NCI-H748 treated with DMSO at 0.1 percent for 48 hours (cell line): ENCODE results near the gene GUCY1A2.

Source experiments
- DNase-seq: peaks from one replicate; lab custom pipeline; 2025; lab: John Stamatoyannopoulos, UW

Gene GUCY1A2

GRCh38 chr11:106733635-106734034 lies 284.6 kb downstream of the GUCY1A2 start:
- DNase-seq: no peak

- DNase-seq: no peak
These were observed 289.4 kb downstream of the GUCY1A2 start for GRCh38 chr11:106728859-106729258.

- DNase-seq: no peak
These were observed 289.9 kb downstream of the GUCY1A2 start for GRCh38 chr11:106728379-106728778.

- DNase-seq: no peak
These were observed 291.0 kb downstream of the GUCY1A2 start for GRCh38 chr11:106727256-106727655.

- DNase-seq: peak; percentile 11
These were observed 293.9 kb downstream of the GUCY1A2 start for GRCh38 chr11:106724293-106724892.

- DNase-seq: no peak
These were observed 295.2 kb downstream of the GUCY1A2 start for GRCh38 chr11:106723071-106723470.

- no peak for DNase-seq
These were observed 301.1 kb downstream of the GUCY1A2 start for GRCh38 chr11:106717222-106717621.

DNA sequence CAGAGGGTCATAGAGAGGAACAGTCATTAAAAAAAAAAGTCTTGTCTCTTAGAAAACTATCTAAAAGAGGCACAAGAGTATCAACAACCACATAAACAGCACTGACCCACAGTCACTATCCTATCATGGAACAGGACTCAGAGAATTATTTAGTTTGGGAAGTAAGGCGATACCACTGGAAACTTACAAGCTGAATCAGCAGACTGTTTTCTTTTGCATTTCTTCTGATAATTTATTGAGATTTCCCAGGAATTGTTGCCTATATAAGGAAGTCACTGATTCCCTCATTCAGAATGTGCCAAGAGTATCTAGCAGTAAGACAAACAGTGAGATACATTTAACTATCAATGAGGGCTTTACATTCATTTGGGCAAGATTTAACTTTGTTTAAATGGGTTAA lies 304.1 kb downstream of the GUCY1A2 start:
- DNase-seq: no peak

DNA sequence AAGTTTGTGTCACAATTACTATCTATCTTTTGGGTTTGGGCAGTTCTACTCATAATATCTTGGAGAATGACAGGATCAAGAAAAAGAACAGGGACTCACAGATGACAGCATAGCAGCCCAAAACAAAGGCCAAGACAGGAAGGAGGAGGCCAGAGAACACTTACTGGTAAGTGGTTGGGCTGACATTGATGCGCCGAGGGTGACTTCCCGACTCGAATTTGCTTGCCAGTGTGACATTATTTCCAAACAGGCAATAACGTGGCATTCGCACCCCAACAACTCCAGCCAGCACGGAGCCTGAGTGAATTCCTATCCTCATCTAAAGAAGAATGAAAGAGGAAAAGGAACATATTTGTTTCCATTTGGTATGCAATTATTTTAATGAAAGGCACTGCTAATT lies 309.9 kb downstream of the GUCY1A2 start:
- no peak for DNase-seq

GRCh38 chr11:106706355-106706754 lies 311.9 kb downstream of the GUCY1A2 start:
- no peak for DNase-seq

DNA sequence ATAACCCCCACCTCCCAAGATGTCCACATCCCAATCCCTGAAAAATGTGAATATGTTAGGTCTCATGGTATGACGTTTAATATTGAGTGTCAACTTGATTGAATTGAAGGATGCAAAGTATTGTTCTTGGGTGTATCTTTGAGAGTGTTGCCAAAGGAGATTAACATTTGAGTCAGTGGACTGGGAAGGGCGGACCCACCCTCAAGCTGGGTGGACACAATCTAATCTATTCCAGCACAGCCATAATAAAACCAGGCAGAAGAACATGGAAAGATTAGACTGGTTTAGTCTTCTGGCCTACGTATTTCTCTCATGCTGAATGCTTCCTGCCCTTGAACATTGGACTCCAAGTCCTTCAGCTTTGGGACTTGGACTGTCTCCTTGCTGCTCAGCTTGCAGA lies 315.5 kb downstream of the GUCY1A2 start:
- no peak for DNase-seq

DNA sequence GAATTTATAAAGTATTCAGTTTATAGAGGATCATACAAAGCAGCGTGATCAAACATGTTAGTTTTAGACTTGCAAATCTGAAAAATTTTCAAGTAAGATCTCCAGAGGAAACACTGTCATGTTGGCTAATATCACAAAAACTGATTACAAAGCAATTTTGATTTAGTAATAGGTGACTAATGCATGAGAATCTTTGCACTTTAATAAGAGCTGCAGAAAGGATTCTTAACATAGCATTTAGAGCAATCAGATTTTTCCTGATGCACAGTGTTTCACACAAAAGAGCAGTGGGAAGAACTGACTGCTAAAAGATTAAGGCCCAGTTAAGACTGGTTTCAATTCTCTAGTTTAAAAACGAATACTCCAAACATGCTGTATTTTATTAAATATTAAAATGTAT lies 321.2 kb downstream of the GUCY1A2 start:
- DNase-seq: no peak

DNA sequence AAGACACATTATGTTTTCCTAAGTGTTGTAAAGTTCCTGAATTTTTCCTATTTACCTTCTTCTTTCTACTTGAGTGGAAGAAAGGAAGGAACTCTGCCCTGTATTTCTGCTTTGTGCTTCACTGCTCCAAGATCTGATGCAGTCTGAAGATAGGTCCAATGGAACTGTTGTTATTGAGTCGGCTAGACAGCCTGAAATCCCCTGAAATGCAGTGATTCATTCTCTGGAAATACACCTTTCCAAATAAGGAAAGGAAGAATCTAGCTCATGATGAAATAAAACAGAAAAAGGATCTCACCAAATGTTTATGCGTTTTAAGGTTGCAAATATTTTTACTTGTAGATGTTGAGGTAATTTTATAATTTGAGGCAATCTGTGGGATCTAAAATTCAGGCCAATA lies 322.8 kb downstream of the GUCY1A2 start:
- no peak for DNase-seq

GRCh38 chr11:106694501-106694900 lies 323.8 kb downstream of the GUCY1A2 start:
- no peak for DNase-seq

DNA sequence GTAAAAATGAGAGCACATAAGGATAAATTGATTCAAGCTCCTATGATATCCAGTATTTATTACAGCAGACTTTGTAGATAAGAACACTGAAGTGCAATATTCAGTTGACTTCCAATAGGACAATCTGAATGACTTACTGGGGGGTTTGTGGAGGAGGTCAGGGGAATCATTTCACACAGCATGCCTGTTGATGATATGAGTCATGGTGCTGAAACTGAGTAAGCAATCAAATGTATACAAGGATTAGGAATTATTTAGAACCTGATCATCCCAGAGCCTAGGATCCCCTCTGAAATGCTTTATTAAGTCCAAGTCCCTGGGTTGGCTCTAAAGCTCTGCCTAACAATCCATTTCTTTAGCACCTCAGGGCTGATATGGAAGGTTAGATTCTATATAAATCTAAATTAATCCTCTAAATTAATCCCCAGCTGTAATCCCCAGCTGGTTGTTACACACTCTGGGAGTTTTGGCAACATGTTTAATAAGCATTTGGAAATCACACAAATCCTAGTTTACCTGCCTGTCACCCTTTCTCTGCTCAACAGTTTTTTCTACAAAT lies 326.4 kb downstream of the GUCY1A2 start:
- DNase-seq: no peak

- no peak for DNase-seq
These were observed 327.4 kb downstream of the GUCY1A2 start for GRCh38 chr11:106690923-106691322.

GRCh38 chr11:106684944-106685343 lies 333.3 kb downstream of the GUCY1A2 start:
- DNase-seq: no peak

- DNase-seq: no peak
These were observed 334.8 kb downstream of the GUCY1A2 start for GRCh38 chr11:106683435-106683834.

GRCh38 chr11:106681435-106681834 lies 336.8 kb downstream of the GUCY1A2 start:
- no peak for DNase-seq

- no peak for DNase-seq
These were observed 338.7 kb downstream of the GUCY1A2 start for GRCh38 chr11:106679581-106679980.

DNA sequence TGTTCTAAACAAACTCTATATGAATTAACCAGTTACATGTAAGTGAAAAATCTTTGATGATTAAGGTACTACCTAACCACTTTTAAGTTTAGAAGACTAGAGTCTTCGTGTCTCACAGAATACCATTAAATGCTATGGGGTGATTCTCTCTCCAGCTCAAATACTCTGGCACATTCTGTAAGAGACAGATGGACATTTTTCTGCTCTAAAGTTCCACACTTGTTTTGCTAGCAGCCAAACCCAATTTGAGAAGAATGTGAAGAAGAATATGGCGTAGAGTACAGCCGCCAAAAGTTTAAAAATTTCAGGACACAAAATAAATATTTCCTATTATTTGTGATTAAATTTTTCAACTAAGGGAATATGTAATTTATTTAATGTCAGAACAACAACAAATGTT lies 339.1 kb downstream of the GUCY1A2 start:
- no peak for DNase-seq

DNA sequence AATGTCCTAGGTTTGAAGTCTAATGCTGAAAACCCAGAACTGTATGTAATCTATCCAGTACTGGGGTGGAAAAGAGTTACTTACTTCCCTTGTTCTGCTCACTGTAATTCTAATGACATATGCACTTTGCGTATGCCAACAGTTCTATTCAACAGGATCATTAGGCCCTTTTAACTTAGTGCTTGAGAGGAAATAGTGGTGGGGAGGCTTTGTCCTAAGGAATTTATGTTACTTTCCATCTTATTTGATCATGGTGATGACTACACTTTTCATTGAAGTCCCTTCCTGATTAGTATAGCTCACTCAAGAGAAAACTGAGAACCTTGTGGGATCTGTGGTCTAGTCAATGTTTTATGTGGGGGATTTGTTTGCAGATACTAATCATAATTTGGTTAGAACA lies 348.2 kb downstream of the GUCY1A2 start:
- no peak for DNase-seq

- DNase-seq: no peak
These were observed 350.1 kb downstream of the GUCY1A2 start for GRCh38 chr11:106668147-106668546.

- DNase-seq: no peak
These were observed 361.6 kb downstream of the GUCY1A2 start for GRCh38 chr11:106656646-106657045.
